HG02943 (cell line): ENCODE results near the gene NCAPD2.
A peak's percentile ranks its signal among the peaks of the same experiment; 100 is the strongest.
"Not testable (repeated sequence)": the region's sequence is repeated elsewhere in the genome, so short reads cannot be mapped to it uniquely, and the experiment has no call there.

Experiments
- ATAC-seq: cut with Tn5 transposase; IDR thresholded peaks from one replicate; pipeline ENCODE4 v1.9.1; 2021; ENCODE audit warnings: mild to moderate bottlenecking, low read depth, moderate library complexity; ENCODE audit not compliant: unreplicated experiment

Gene NCAPD2

GRCh38 chr12:6489449-6489848, 4.5 kb upstream of the NCAPD2 start:
- no peak for ATAC-seq

- ATAC-seq = not testable (repeated sequence)
Observed at GRCh38 chr12:6490673-6491072, 3.2 kb upstream of the NCAPD2 start.

GRCh38 chr12:6492838-6493496, 935 bp upstream of the NCAPD2 start, which contains the start of gene MRPL51:
MRPL51 (minus strand) TSS chr12:6493262; CDS start chr12:6493136, 126 bp downstream.
- ATAC-seq = peak; percentile 71

- ATAC-seq = peak; percentile 2
Observed at GRCh38 chr12:6494258-6494743, 399 bp downstream of the NCAPD2 start.

DNA sequence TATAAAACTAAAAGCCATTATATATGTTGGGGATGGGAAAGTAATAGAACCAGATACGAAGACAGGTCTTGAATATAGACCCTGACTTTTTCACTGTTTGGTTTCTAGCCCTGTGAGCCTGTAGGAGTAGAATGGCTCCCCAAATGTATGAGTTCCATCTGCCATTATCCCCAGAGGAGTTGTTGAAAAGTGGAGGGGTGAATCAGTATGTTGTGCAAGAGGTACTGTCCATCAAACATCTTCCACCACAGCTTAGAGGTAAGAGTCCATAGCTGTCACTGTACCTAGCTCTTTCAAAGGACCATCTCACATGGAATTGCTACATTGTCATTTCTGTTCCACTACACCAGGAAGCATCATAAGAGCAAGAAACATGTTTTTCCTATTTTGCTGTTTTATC, 1.1 kb downstream of the NCAPD2 start:
- ATAC-seq = no peak

GRCh38 chr12:6497291-6497690, 3.4 kb downstream of the NCAPD2 start:
- ATAC-seq = not testable (repeated sequence)

DNA sequence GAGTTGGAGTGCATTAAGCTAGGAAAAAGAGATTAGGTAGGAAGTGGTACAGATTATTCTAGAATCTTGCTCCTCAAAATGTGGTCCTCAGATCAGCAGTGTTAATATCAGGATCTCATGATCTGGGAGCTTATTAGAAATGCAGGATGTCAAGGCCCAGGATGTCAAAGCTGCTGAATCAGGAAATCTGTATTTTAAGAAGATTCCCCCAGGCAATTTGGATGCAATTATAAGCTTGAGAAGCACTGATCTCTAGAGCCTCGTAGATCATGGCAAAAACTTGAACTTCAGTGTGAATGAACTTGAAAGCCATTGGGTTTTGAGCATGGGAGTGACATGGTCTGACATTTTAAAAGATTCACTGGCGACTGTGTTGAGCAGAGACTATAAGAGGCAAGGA, 6.6 kb downstream of the NCAPD2 start:
- ATAC-seq = no peak

DNA sequence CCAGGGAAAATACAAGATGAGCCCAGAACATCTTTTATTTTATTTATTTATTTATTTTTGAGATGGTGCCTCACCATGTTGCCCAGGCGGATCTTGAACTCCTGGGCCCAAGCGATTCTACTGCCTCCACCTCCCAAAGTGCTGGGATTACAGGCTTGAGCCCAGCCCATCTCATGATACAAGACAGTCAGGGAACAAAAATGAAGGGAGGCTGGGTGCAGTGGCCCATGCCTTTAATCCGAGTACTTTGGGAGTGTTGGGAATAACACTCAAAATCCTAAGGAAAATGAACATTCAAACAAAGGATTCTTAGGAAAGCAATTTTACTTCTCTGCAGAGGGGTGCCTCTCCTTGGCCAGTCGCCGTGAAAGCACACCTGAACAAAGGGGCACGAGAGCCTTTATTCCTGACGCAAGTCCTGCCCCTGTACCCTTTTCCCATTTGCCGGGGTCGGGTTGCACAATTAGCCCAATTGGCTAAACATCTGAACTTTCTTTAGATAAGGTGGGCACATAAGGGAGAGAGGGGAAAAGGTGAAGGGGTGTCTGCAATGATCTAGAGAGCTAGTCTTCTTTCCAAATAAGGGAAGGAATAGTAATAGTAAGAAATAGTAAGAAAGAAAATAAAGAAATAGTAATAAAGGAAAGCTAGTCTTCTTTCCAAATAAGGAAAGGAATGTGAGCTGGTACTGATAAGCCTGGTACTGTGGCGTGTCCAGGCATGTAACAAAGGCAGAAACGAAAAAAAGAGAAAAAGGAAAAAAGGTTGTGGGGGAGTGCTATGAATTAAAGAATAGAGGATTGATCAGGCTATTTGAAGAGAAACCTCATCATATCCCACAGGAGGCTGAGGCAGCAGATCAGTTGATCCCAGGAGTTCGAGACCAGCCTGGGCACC, 13.4 kb downstream of the NCAPD2 start:
- no peak for ATAC-seq

DNA sequence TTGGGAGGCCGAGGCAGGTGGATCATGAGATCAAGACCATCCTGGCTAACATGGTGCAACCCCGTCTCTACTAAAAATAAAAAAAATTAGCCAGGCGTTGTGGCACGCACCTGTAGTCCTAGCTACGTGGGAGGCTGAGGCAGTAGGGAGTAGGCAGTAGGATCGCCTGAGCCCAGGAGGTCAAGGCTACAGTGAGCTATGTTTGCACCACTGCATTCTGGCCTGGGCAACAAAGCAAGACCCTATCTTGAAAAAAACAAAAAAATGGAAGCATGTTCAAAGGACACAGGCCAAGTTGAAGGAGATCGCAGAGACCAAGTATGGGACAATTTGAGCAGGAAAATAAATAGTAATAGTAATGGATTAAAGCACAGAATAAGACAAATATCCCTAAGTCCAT, 14.2 kb downstream of the NCAPD2 start:
- no peak for ATAC-seq

- no peak for ATAC-seq
Observed at GRCh38 chr12:6520186-6520585, 26.3 kb downstream of the NCAPD2 start.

DNA sequence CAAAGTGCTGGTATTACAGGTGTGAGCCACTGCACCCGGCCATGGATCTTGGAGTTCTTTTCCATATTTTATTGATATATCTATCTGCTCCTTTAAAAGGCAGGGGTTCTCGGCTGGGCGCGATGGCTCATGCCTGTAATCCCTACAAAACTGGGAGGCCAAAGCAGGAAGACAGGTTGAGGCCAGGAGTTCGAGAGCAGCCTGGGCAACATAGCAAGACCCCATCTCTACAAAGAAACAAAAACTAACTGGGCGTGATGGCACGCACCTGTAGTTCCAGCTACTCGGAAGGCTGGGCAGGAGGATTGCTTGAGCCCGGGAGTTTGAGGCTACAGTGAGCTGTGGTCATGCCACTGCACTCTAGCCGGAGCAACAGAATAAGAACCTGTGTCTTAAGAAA, 28.3 kb downstream of the NCAPD2 start:
- ATAC-seq = no peak

GRCh38 chr12:6523708-6524107, 29.8 kb downstream of the NCAPD2 start:
- ATAC-seq = no peak

GRCh38 chr12:6524648-6525047, 30.7 kb downstream of the NCAPD2 start:
- ATAC-seq = no peak

DNA sequence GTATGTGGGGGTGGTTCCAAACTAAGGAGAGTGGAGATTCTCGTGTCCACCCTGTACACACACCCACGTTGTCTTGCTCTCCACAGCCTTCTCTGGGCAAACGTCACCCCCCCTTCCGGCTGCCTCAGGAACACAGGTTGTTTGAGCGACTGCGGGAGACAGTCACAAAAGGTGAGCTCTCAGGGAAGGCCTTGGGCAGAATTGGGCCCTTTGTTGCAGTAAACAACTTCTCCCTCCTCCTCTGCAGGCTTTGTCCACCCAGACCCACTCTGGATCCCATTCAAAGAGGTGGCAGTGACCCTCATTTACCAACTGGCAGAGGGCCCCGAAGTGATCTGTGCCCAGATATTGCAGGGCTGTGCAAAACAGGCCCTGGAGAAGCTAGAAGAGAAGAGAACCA, 32.3 kb downstream of the NCAPD2 start:
- ATAC-seq = no peak

DNA sequence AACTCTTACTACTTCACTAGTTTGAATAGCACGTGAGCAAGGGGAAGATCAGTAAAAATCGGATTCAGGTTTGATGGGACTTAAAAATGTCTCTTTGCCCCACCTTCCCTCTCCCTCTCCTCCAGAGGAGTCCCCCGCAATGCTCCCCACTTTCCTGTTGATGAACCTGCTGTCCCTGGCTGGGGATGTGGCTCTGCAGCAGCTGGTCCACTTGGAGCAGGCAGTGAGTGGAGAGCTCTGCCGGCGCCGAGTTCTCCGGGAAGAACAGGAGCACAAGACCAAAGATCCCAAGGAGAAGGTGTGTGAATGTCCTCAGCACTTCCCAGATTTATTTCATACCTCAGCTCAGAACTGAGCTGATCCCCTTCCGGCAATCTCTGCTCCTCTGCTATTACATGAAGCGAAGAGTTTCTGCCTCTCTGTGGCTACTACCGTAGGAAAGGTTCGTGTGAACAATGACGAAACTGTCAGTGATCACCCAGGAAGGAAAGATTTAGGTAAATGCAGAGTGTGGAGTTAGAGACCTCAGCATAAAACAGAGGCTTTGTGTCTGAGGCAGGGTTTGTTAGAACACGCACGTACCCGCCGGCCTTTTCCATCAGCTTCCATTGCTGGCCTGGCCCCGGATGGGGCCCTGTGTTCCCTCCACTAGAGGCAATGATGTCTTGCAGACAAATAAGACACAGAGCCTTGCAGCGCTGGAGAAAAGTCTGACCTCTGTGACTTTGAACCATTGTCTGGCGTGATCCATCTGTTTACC, 33.0 kb downstream of the NCAPD2 start:
- ATAC-seq = no peak

- no peak for ATAC-seq
Observed at GRCh38 chr12:6527711-6528110, 33.8 kb downstream of the NCAPD2 start.

DNA sequence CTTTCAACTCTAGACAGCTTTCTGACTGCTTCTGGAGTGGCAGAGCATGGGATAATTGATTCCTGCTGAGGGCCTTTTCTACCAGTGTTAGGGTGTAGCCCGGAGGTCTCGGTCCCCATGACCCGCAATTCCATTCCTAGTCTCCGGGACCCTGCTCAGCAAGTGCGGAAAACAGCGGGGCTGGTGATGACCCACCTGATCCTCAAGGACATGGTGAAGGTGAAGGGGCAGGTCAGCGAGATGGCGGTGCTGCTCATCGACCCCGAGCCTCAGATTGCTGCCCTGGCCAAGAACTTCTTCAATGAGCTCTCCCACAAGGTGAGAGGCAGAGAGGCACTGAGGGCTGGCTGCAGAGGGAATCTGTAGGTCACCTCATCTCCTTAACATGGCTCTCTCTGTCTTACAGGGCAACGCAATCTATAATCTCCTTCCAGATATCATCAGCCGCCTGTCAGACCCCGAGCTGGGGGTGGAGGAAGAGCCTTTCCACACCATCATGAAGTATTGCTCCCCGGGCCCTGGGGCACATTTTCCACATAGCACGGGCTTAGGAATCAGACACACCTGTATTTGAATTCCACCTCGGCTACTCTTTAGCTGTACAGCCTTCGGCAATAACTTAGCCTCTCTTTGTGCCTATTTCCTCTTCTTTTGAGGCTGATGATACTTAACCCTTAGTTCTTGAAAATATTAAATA, 34.8 kb downstream of the NCAPD2 start:
- ATAC-seq = no peak

- ATAC-seq = no peak
Observed at GRCh38 chr12:6529291-6529737, 35.4 kb downstream of the NCAPD2 start.

DNA sequence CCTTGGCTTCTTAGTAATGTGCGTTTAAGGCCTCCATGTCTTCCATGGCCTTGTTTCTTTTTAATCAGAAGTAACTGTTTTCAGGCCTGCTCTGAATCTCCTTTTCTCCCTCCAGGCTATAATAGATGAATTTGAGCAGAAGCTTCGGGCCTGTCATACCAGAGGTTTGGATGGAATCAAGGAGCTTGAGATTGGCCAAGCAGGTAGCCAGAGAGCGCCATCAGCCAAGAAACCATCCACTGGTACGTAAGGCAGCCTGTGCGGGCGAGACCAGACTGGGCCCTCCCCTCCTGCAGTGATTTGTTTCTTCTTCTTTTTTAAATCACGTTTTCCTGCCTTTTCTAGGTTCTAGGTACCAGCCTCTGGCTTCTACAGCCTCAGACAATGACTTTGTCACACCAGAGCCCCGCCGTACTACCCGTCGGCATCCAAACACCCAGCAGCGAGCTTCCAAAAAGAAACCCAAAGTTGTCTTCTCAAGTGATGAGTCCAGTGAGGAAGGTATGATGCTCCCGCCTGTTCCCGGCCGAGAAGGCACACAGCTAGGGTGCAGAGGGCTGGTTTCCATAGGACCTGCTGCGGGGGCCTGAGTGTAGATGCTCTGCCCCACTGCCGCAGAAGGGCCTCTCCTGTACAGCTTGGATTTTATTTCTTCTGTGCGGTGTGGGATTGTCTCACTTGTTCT, 36.8 kb downstream of the NCAPD2 start:
- no peak for ATAC-seq
